Endothelial cell of umbilical vein (primary cell): ENCODE data around the gene PLPP1. TPM values are rescaled to one million over a fixed set of nuclear protein-coding genes. Genes with fewer than 3 reads are reported as not detected.

Experiments
- BruUV-seq: library from RNA; stranded (reverse); fragments of 400-500 nt; replicated peaks from 2 replicates; lab custom pipeline; 2021; lab: Mats Ljungman, UMichigan
- CTCF ChIA-PET: fragments of 300-600, 350-600 bp; sonication (Branson Sonifier 250); formaldehyde crosslinking; loops from one replicate; lab custom pipeline; 2021; ENCODE audit warnings: antibody characterized with exemption, inconsistent platforms; lab: Charles Lee
- POLR2A ChIA-PET: fragments of 300-600, 350-600 bp; sonication (Branson Sonifier 250); formaldehyde crosslinking; loops from one replicate; lab custom pipeline; 2021; ENCODE audit warnings: antibody characterized with exemption, inconsistent platforms; lab: Charles Lee
- DNase-seq: peaks from one replicate; pipeline ENCODE4 v3.0.0-alpha.2; 2011; ENCODE audit warnings: low read depth, low spot score
- FAIRE-seq: peaks from 2 replicates; lab custom pipeline; 2011; peaks lifted over from hg19 to GRCh38; lab: Jason Lieb, UNC
- H2AFZ ChIP-seq: 2 replicates; pipeline ENCODE4 v1.6.0; 2012; ENCODE audit warnings: low read depth, low read length, control low read depth, inconsistent platforms
- H3K27ac ChIP-seq: 2 replicates; pipeline ENCODE4 v1.5.1; 2011; ENCODE audit warnings: low read depth, mild to moderate bottlenecking, control low read depth, low read length, moderate library complexity; ENCODE audit not compliant: insufficient read depth
- H3K27me3 ChIP-seq, 2 experiments: 2 replicates each; pipeline versions ENCODE4 v1.6.0 to v1.6.1; 2011; ENCODE audit warnings: low read length in 2 of 2, mixed read lengths in 1 of 2; ENCODE audit not compliant: control insufficient read depth in 2 of 2, insufficient read depth in 2 of 2
- H3K36me3 ChIP-seq, 2 experiments: 2 replicates in 1 of 2; 3 replicates in 1 of 2; pipeline ENCODE4 v1.5.1; 2011; ENCODE audit warnings: low read length in 2 of 2, mild to moderate bottlenecking in 1 of 2, moderate library complexity in 1 of 2; ENCODE audit not compliant: control insufficient read depth in 2 of 2, insufficient read depth in 2 of 2; ENCODE audit errors: extremely low read depth in 1 of 2
- H3K4me1 ChIP-seq: 3 replicates; pipeline ENCODE4 v1.5.1; 2011; ENCODE audit warnings: mild to moderate bottlenecking, low read length; ENCODE audit not compliant: control insufficient read depth, insufficient read depth; ENCODE audit errors: extremely low read depth
- H3K4me2 ChIP-seq: 2 replicates; pipeline ENCODE4 v1.6.1; 2011; ENCODE audit warnings: low read length, control low read depth, mixed read lengths; ENCODE audit not compliant: insufficient read depth
- H3K4me3 ChIP-seq, 3 experiments: fragments of 200-600 bp in 1 of 3; sonication (generic), shearing (Covaris generic) in 1 of 3; replicated peaks in 1 of 3; 2 replicates each; pipeline ENCODE4 v1.5.1; 2011 to 2016; ENCODE audit warnings: control low read depth in 3 of 3, low read length in 3 of 3, mild to moderate bottlenecking in 2 of 3, inconsistent platforms in 1 of 3, low read depth in 1 of 3, moderate library complexity in 1 of 3; ENCODE audit not compliant: insufficient read depth in 1 of 3
- H3K79me2 ChIP-seq: 2 replicates; pipeline ENCODE4 v1.6.0; 2012; ENCODE audit warnings: low read length, inconsistent platforms; ENCODE audit not compliant: control insufficient read depth, insufficient read depth
- H3K9ac ChIP-seq: replicated peaks from 2 replicates; pipeline ENCODE3; 2011; ENCODE audit warnings: low read length, control low read depth; ENCODE audit not compliant: insufficient read depth; ENCODE audit errors: extremely low read depth
- H3K9me1 ChIP-seq: replicated peaks from 3 replicates; pipeline ENCODE4 v1.6.0; 2011; ENCODE audit warnings: mild to moderate bottlenecking, low read length; ENCODE audit not compliant: control insufficient read depth, insufficient read depth; ENCODE audit errors: extremely low read depth
- H3K9me3 ChIP-seq: replicated peaks from 2 replicates; pipeline ENCODE4 v1.5.1; 2012; ENCODE audit warnings: low read length, inconsistent platforms; ENCODE audit not compliant: control insufficient read depth, insufficient read depth
- H4K20me1 ChIP-seq: replicated peaks from 2 replicates; pipeline ENCODE3; 2011; ENCODE audit warnings: mild to moderate bottlenecking, low read length; ENCODE audit not compliant: control insufficient read depth, insufficient read depth; ENCODE audit errors: extremely low read depth
- CTCF ChIP-seq, 2 donors: IDR thresholded peaks; 1 replicate in 1 of 2; 2 replicates in 1 of 2; pipeline ENCODE4 v1.5.1; 2011; ENCODE audit warnings: low read length in 2 of 2, mild to moderate bottlenecking in 2 of 2, moderate library complexity in 2 of 2, control low read depth in 1 of 2, inconsistent platforms in 1 of 2, low read depth in 1 of 2; ENCODE audit not compliant: insufficient read depth in 1 of 2; ENCODE audit errors: extremely low read depth in 1 of 2
- EZH2 ChIP-seq: IDR thresholded peaks from 2 replicates; pipeline ENCODE4 v1.6.1; 2012; ENCODE audit warnings: borderline replicate concordance, low read depth, mild to moderate bottlenecking, moderate library complexity, low read length, inconsistent platforms; ENCODE audit not compliant: severe bottlenecking
- FOS ChIP-seq: IDR thresholded peaks from 2 replicates; pipeline ENCODE4 v1.6.1; 2011; ENCODE audit warnings: mild to moderate bottlenecking, low read length, moderate library complexity, borderline replicate concordance; ENCODE audit not compliant: insufficient read depth
- GATA2 ChIP-seq: IDR thresholded peaks from 2 replicates; pipeline ENCODE4 v1.7.0; 2011; ENCODE audit warnings: low read depth, mild to moderate bottlenecking, moderate library complexity, mixed read lengths, low read length; ENCODE audit not compliant: insufficient read length, insufficient read depth
- JUN ChIP-seq: IDR thresholded peaks from 2 replicates; pipeline ENCODE4 v1.6.1; 2011; ENCODE audit warnings: borderline replicate concordance, low read depth; ENCODE audit not compliant: insufficient read length, insufficient read depth
- MAX ChIP-seq: IDR thresholded peaks from 2 replicates; pipeline ENCODE4 v1.6.1; 2011; ENCODE audit not compliant: insufficient read depth, insufficient read length
- MYC ChIP-seq: IDR thresholded peaks from one replicate; pipeline ENCODE4 v1.6.1; 2011; ENCODE audit warnings: mild to moderate bottlenecking, low read depth, low read length
- POLR2A ChIP-seq: IDR thresholded peaks from 2 replicates; pipeline ENCODE4 v1.6.1; 2012; ENCODE audit warnings: low read depth, mild to moderate bottlenecking, control low read depth, low read length
- POLR2AphosphoS5 ChIP-seq: IDR thresholded peaks from 2 replicates; pipeline ENCODE4 v1.6.1; 2012; ENCODE audit warnings: low read depth, mild to moderate bottlenecking, control low read depth, low read length, moderate library complexity; ENCODE audit not compliant: insufficient read depth
- dilution Hi-C: fragments of 300-500 bp; cut with MboI; formaldehyde crosslinking; loops from one replicate; pipeline ENCODE4 v1.15.0; 2019; ENCODE audit warnings: low sequenced_read_pairs; ENCODE audit not compliant: extremely low pct_ligation_motif_present
- intact Hi-C: fragments of 100-400 bp; cut with micrococcal nuclease; formaldehyde crosslinking; loops from one replicate; pipeline ENCODE4 v1.10.0; 2022
- polyA plus RNA-seq, 4 experiments: library from polyadenylated mRNA; depleted of rRNA in 3 of 4; stranded (reverse) in 3 of 4; unstranded in 1 of 4; fragments of >200 nt; gene quantifications; 2 replicates each; pipeline versions ENCODE4 v1.2.1 to v1.2.3, GENCODE V29; 2011 to 2012; ENCODE audit warnings: missing spikeins in 1 of 4
- total RNA-seq: library from RNA; stranded (reverse); gene quantifications from 2 replicates; pipeline ENCODE4 v1.2.3, GENCODE V29; 2021

PLPP1 gene
- total and polyA plus RNA-seq, 2 donors (not counting 3 experiments of a cell fraction or from before 2014, with no cell fraction given) = 14.3 to 25.9 TPM

DNA sequence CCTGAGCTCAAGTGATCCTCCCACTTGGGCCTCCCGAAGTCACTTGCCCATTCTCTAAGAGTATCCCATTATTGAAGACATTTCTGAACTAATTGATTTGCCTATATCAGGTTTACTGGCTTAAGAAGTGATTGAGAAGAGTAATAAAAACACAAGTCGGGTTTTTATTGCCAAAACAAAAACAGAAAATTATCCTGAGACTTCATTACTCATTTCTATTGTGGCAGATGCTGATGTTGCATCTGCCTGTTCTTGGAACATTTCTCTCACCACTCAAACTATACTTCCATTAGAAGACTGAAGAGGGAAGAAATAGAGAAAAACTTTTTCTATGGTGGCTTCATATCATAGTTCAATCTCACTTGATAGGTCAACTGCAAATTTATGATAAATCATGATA is 41.9 kb upstream of the PLPP1 start:
- Histone ChIP-seq H3K79me2 (no peaks in the 10 kb centered on the region), H2AFZ (no peak overlapping the region), H3K4me3 (no peak overlapping the region), H3K4me2 (no peak overlapping the region), H3K27me3 (no peaks in the 10 kb centered on the region), H4K20me1 (no peaks in the 10 kb centered on the region), H3K4me1 (no peaks in the 10 kb centered on the region), H3K9ac (no peak overlapping the region), H3K27ac (no peak overlapping the region), H3K9me3 (no peaks in the 10 kb centered on the region), H3K36me3 (no peaks in the 10 kb centered on the region), H3K9me1 (no peaks in the 10 kb centered on the region)
- BruUV-seq = no TSS peak
- DNase-seq (no peak), FAIRE-seq (no peak)
- dilution Hi-C loops = no loop called here
- POLR2A ChIA-PET = no interaction called here
- no peak for TF ChIP-seq POLR2A
- no peak for TF ChIP-seq JUN
- no peak for TF ChIP-seq MAX
- no peak for TF ChIP-seq GATA2
- TF ChIP-seq MYC = no peak
- no peak for TF ChIP-seq FOS
- no peak for TF ChIP-seq EZH2
- TF ChIP-seq POLR2AphosphoS5 = no peak
- no peak for TF ChIP-seq CTCF (IDR thresholded peaks at IDR 0.05; ENCODE audit: extremely low read depth in 1 of 2, insufficient read depth in 1 of 2, low read depth in 1 of 2, low read length in 2 of 2)
- CTCF ChIA-PET = no interaction called here
- intact Hi-C loops = no loop called here
